Measurements from ENCODE around the gene MAMLD1. TPM values are rescaled to one million over a fixed set of nuclear protein-coding genes. Genes with fewer than 3 reads are reported as not detected.
A peak's percentile ranks its signal among the peaks of the same experiment; 100 is the strongest.

The MAMLD1 gene
- total RNA-seq, 1 experiment from 2014 or later = 0.48 TPM

GRCh38 chrX:150405576-150405975 lies 42.5 kb downstream of the MAMLD1 start:
- Histone ChIP-seq H3K23me2 (ENCODE audit: insufficient read length, low read depth, low read length, poor library complexity, severe bottlenecking) (no peaks in the 10 kb centered on the region), H3K4me2 (ENCODE audit: insufficient read depth, insufficient read length, low read length) (no peak overlapping the region), H3K27ac (ENCODE audit: insufficient read length, low read depth, low read length) (no peak overlapping the region), H3K27me3 (ENCODE audit: insufficient read depth, low read length) (no peaks in the 10 kb centered on the region), H3K9me3 (ENCODE audit: control insufficient read depth, low read depth, low read length) (no peaks in the 10 kb centered on the region), H4K8ac (replicated peaks; ENCODE audit: insufficient read length, low read depth, low read length) (no peak overlapping the region), H3K23ac (ENCODE audit: insufficient read length, low read depth, low read length) (no peak overlapping the region), H2BK5ac (ENCODE audit: insufficient read length, low read length) (no peak overlapping the region), H3T11ph (ENCODE audit: low read length) (no peak overlapping the region), H2BK12ac (ENCODE audit: insufficient read length, low read depth, low read length) (no peak overlapping the region), H2AK5ac (ENCODE audit: insufficient read length, low read length) (no peak overlapping the region), H2BK20ac (ENCODE audit: low read depth, low read length, poor library complexity, severe bottlenecking) (no peak overlapping the region), H3K14ac (ENCODE audit: insufficient read depth, low read length) (no peak overlapping the region), H4K20me1 (ENCODE audit: control insufficient read depth, insufficient read depth, insufficient read length) (no peaks in the 10 kb centered on the region), H2BK15ac (ENCODE audit: low read depth, low read length) (no peak overlapping the region), H3K18ac (ENCODE audit: insufficient read length, low read depth, low read length) (no peak overlapping the region), H3K4ac (ENCODE audit: low read depth, low read length) (no peak overlapping the region), H3K79me2 (ENCODE audit: insufficient read depth, low read length) (no peaks in the 10 kb centered on the region), H2AFZ (ENCODE audit: low read length) (no peak overlapping the region), H2BK120ac (ENCODE audit: low read depth, low read length, poor library complexity, severe bottlenecking) (no peak overlapping the region), H4K91ac (ENCODE audit: insufficient read length, low read depth, low read length) (no peak overlapping the region), H3K56ac (ENCODE audit: insufficient read length, low read depth, low read length) (no peak overlapping the region), H3K4me1 (ENCODE audit: insufficient read depth, low read length) (no peaks in the 10 kb centered on the region), H4K5ac (ENCODE audit: insufficient read length, low read depth, low read length) (no peak overlapping the region), H3K9ac (ENCODE audit: extremely low read depth, insufficient read length, low read length) (no peak overlapping the region), H3K79me1 (ENCODE audit: insufficient read depth, low read depth, low read length, poor library complexity, severe bottlenecking) (no peaks in the 10 kb centered on the region)
- Mint-ChIP-seq H3K27me3 (ENCODE audit: low read depth) (peaks cover 3% of the 10 kb centered on the region; the same call in 1 of the 2 replicates), H3K4me1 (no peaks in the 10 kb centered on the region), H3K36me3 (ENCODE audit: insufficient read depth in 1 of 3, low read depth in 3 of 3) (no peaks in the 10 kb centered on the region; a peak in 2 of 7 replicates), H3K27ac (no peak overlapping the region), H3K9me3 (peaks cover 55% of the 10 kb centered on the region in 2 experiments), H3K4me3 (no peak overlapping the region)
- DNase-seq = no peak
- WGBS (ENCODE audit: extremely low coverage, insufficient read length, low lambda C conversion rate) = no CpG with 5 or more reads among the region's 4 CpGs
- TF ChIP-seq CTCF (conservative IDR thresholded peaks at IDR 0.05) = peak; percentile 45; the same call in 2 of the 3 replicates
